OCI-LY7 (cell line): ENCODE results near the gene BRIP1. TPM values are rescaled to one million over a fixed set of nuclear protein-coding genes. Genes with fewer than 3 reads are reported as not detected.

Experiments
- BruUV-seq: library from RNA; stranded (reverse); fragments of 400-500 nt; replicated peaks from 2 replicates; lab custom pipeline; 2021; lab: Mats Ljungman, UMichigan
- CTCF ChIA-PET: fragments of 300-600 bp; sonication (Branson Sonifier 250); formaldehyde crosslinking; loops from one replicate; lab custom pipeline; 2022; ENCODE audit warnings: antibody characterized with exemption; ENCODE audit not compliant: unreplicated experiment; lab: Charles Lee
- POLR2A ChIA-PET: fragments of 300-600 bp; sonication (Branson Sonifier 250); formaldehyde crosslinking; loops from one replicate; lab custom pipeline; 2022; ENCODE audit warnings: antibody characterized with exemption; lab: Charles Lee
- DNase-seq: peaks from one replicate; pipeline ENCODE4 v3.0.0-alpha.2; 2015; ENCODE audit warnings: low spot score
- H2AFZ ChIP-seq: fragments of 200-600 bp; sonication (generic), shearing (Covaris generic); 2 replicates; pipeline ENCODE4 v1.6.1; 2014; ENCODE audit warnings: mild to moderate bottlenecking, antibody characterized with exemption, low read length, moderate library complexity
- H3K27ac ChIP-seq: fragments of 200-600 bp; sonication (generic); 2 replicates; pipeline ENCODE4 v1.5.1; 2014; ENCODE audit warnings: mixed run types, low read depth, mild to moderate bottlenecking, moderate library complexity, low read length, inconsistent platforms; ENCODE audit not compliant: poor library complexity, severe bottlenecking
- H3K36me3 ChIP-seq: fragments of 200-600 bp; sonication (generic); 2 replicates; pipeline ENCODE4 v1.6.1; 2014; ENCODE audit warnings: mild to moderate bottlenecking, antibody characterized with exemption, low read length, moderate library complexity, mixed read lengths; ENCODE audit not compliant: insufficient read depth
- H3K4me1 ChIP-seq: fragments of 200-600 bp; sonication (generic); 2 replicates; pipeline ENCODE4 v1.5.1; 2014; ENCODE audit warnings: mild to moderate bottlenecking, low read length; ENCODE audit not compliant: insufficient read depth, poor library complexity, severe bottlenecking
- H3K4me2 ChIP-seq: fragments of 200-600 bp; sonication (generic); 2 replicates; pipeline ENCODE4 v1.6.1; 2014; ENCODE audit warnings: mild to moderate bottlenecking, low read length
- H3K4me3 ChIP-seq: fragments of 200-600 bp; sonication (generic); 2 replicates; pipeline ENCODE4 v1.5.1; 2014; ENCODE audit warnings: mild to moderate bottlenecking, low read depth, low read length; ENCODE audit not compliant: poor library complexity, severe bottlenecking
- H3K79me2 ChIP-seq: fragments of 200-600 bp; sonication (generic); 2 replicates; pipeline ENCODE4 v1.6.1; 2016; ENCODE audit warnings: low read depth, mild to moderate bottlenecking, low read length, moderate library complexity, mixed read lengths; ENCODE audit not compliant: insufficient read depth
- H3K9me2 ChIP-seq: fragments of 200-600 bp; sonication (generic); 2 replicates; pipeline ENCODE4 v1.6.1; 2016; ENCODE audit warnings: mild to moderate bottlenecking, low read length, mixed read lengths; ENCODE audit not compliant: insufficient read depth
- H3K9me3 ChIP-seq: fragments of 200-600 bp; sonication (generic); 2 replicates; pipeline ENCODE4 v1.6.1; 2014; ENCODE audit warnings: mild to moderate bottlenecking, mixed run types, low read length, mixed read lengths
- H4K20me1 ChIP-seq: fragments of 200-600 bp; sonication (generic); 2 replicates; pipeline ENCODE4 v1.6.1; 2014; ENCODE audit warnings: mild to moderate bottlenecking, antibody characterized with exemption, low read length, moderate library complexity, mixed read lengths; ENCODE audit not compliant: insufficient read depth
- CTCF ChIP-seq: fragments of 200-600 bp; sonication (generic); conservative IDR thresholded peaks from 2 replicates; pipeline ENCODE4 v1.5.1; 2014; ENCODE audit warnings: mild to moderate bottlenecking, antibody characterized with exemption, low read length, moderate library complexity, mixed read lengths
- EZH2phosphoT487 ChIP-seq: fragments of 200-600 bp; sonication (generic); IDR thresholded peaks from 2 replicates; pipeline ENCODE4 v1.6.1; 2018; ENCODE audit warnings: low read depth, borderline replicate concordance, mild to moderate bottlenecking, mixed run types, antibody characterized with exemption, low read length, moderate library complexity, mixed read lengths
- intact Hi-C: fragments of 100-400 bp; cut with micrococcal nuclease; formaldehyde crosslinking; loops from one replicate; pipeline ENCODE4 v1.10.0; 2022; ENCODE audit not compliant: unreplicated experiment
- total RNA-seq, 2 experiments: library from RNA; depleted of rRNA in 1 of 2; stranded (reverse); fragments of >200 nt in 1 of 2; shearing (Covaris generic) in 1 of 2; gene quantifications; 2 replicates each; pipeline ENCODE4 v1.2.3, GENCODE V29; 2014 to 2022

Gene BRIP1
- total RNA-seq, 2 experiments from 2014 or later = 32.5 to 33.8 TPM

DNA sequence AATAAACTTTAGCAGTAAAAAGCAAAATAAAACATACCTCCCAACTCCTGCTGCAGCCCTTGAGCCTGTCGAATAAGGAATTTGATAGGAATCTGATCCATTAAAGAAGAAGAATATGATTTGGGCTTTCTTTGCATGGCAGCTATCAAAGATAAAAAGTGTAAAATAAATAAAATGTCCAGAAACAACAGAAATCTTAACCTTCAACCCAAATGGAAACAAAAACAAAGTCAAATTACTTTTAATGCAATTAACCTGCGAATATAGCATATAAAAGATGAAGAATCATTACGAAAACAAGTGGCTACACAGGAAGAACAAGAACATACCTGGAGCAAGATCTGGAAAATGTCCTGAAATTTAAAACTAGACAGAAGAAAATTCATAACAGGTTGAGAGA, 21.5 kb upstream of the BRIP1 start:
- H2AFZ ChIP-seq = no peak overlapping the region
- peaks cover 70% of the 10 kb centered on the region for H3K36me3 ChIP-seq
- no peak overlapping the region for H3K4me2 ChIP-seq
- no peak overlapping the region for H3K4me3 ChIP-seq
- DNase-seq = no peak
- H3K9me2 ChIP-seq = no peaks in the 10 kb centered on the region
- intact Hi-C loops = no loop called here
- H4K20me1 ChIP-seq = no peaks in the 10 kb centered on the region
- ChIA-PET POLR2A (interaction anchor here (0.6 to 0.7 kb wide), 3 partner anchors 14 to 599 kb away, joined by 3 to 5 read pairs (median 5); no protein-coding TSS in a partner anchor), CTCF (no interaction called here)
- no peaks in the 10 kb centered on the region for H3K9me3 ChIP-seq
- TF ChIP-seq EZH2phosphoT487 (no peak), CTCF (no peak)
- H3K27ac ChIP-seq = no peak overlapping the region
- H3K79me2 ChIP-seq = no peaks in the 10 kb centered on the region
- no peaks in the 10 kb centered on the region for H3K4me1 ChIP-seq
- no TSS peak for BruUV-seq

DNA sequence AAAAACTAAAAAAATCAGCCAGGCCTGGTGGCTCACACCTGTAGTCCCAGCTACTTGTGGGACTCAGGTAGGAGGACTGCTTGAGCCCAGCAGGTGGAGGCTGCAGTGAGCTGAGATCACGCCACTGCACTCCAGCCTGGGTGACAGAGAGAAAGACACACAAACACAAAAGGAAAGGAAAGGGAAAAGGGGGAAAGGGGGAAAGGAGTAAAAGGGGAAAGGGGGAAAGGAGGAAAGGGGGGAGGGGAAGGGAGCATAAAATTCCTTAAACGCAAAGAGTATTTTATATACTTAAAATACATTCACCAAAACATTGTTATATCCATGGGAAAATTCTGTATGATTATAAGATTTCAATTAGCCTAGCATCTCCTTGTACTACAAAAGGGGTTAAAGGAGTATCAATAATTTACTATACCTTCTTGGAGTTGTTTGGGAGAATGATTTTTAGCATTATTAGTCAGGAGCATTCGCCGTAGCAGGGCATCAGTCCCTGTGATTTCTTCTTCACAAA, 17.3 kb upstream of the BRIP1 start:
- Histone ChIP-seq H3K9me3 (no peaks in the 10 kb centered on the region), H3K4me1 (peaks cover 5% of the 10 kb centered on the region), H3K79me2 (no peaks in the 10 kb centered on the region), H3K27ac (no peak overlapping the region), H3K4me3 (no peak overlapping the region), H4K20me1 (no peaks in the 10 kb centered on the region), H2AFZ (no peak overlapping the region), H3K9me2 (no peaks in the 10 kb centered on the region), H3K4me2 (no peak overlapping the region), H3K36me3 (peaks cover 81% of the 10 kb centered on the region)
- no peak for TF ChIP-seq CTCF
- no peak for TF ChIP-seq EZH2phosphoT487
- CTCF ChIA-PET = no interaction called here
- DNase-seq = no peak
- intact Hi-C loops = no loop called here
- no TSS peak for BruUV-seq
- POLR2A ChIA-PET = interaction anchor here (0.9 to 1.3 kb wide), 2 partner anchors 8 to 17 kb away, joined by 3 read pairs; partner anchors contain the start of gene BRIP1

DNA sequence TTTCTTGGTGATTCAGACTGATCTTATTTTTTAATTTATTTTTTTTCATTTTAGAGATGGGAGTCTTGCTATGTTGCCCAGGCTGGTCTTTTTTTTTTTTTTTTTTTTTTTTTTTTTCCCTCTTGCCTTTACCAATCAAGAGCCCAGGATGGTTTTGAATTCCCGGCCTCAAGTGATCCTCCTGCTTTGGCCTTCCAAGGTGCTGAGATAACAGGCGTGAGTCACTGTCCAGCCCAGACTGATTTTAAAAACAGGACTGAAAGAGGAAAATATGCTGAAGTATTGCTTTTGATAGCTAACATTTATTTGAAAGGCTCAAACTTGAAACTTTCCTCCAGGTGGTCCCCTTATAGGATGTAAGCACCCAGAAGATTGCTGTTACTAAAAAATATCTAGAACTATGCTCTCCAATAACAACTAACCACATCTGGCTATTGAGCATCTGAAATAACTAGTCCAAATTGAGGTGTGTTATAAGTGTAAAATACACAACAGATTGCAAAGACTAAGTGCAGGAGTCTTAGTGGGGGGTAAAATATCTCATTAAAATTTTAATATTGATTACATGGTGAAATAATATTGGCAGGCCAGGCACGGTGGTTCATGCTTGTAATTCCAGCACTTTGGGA, 15.8 kb upstream of the BRIP1 start:
- ChIA-PET POLR2A (no interaction called here), CTCF (no interaction called here)
- Histone ChIP-seq H3K79me2 (no peaks in the 10 kb centered on the region), H3K27ac (no peak overlapping the region), H4K20me1 (no peaks in the 10 kb centered on the region), H3K36me3 (peaks cover 80% of the 10 kb centered on the region), H3K4me2 (no peak overlapping the region), H2AFZ (no peak overlapping the region), H3K9me2 (no peaks in the 10 kb centered on the region), H3K4me1 (peaks cover 5% of the 10 kb centered on the region), H3K4me3 (no peak overlapping the region), H3K9me3 (no peaks in the 10 kb centered on the region)
- no peak for TF ChIP-seq CTCF
- no peak for TF ChIP-seq EZH2phosphoT487
- DNase-seq = no peak
- intact Hi-C loops = no loop called here
- BruUV-seq = no TSS peak
